Measurements from ENCODE around the gene PEX26.

Gene PEX26

GRCh38 chr22:18081416-18081815, 3.6 kb downstream of the PEX26 start:
- Histone ChIP-seq H3K4me1 (peaks cover 6% of the 10 kb centered on the region; the same call in 1 of the 2 replicates), H3K36me3 (peaks cover 52% of the 10 kb centered on the region), H3K4me3 (ENCODE audit: low read depth, low read length) (no peak overlapping the region), H3K9me3 (no peaks in the 10 kb centered on the region), H3K27me3 (no peaks in the 10 kb centered on the region)
- TF ChIP-seq CTCF (IDR thresholded peaks at IDR 0.05; ENCODE audit: low read depth, low read length) = no peak
- no peak for DNase-seq

GRCh38 chr22:18082467-18082866, 4.7 kb downstream of the PEX26 start:
- no peaks in the 10 kb centered on the region for H3K4me1 ChIP-seq
- peaks cover 58% of the 10 kb centered on the region for H3K36me3 ChIP-seq
- no peaks in the 10 kb centered on the region for H3K27me3 ChIP-seq
- H3K9me3 ChIP-seq = no peaks in the 10 kb centered on the region
- DNase-seq = no peak
- no peak overlapping the region for H3K4me3 ChIP-seq (ENCODE audit: low read depth, low read length)
- no peak for TF ChIP-seq CTCF (IDR thresholded peaks at IDR 0.05; ENCODE audit: low read depth, low read length)

- peaks cover 67% of the 10 kb centered on the region for H3K36me3 ChIP-seq
- H3K4me3 ChIP-seq (ENCODE audit: low read depth, low read length) = no peak overlapping the region
- H3K4me1 ChIP-seq = no peaks in the 10 kb centered on the region
- H3K9me3 ChIP-seq = no peaks in the 10 kb centered on the region
- no peaks in the 10 kb centered on the region for H3K27me3 ChIP-seq
- no peak for TF ChIP-seq CTCF (IDR thresholded peaks at IDR 0.05; ENCODE audit: low read depth, low read length)
- no peak for DNase-seq
Measured at GRCh38 chr22:18083406-18083805, 5.6 kb downstream of the PEX26 start.

GRCh38 chr22:18085188-18085587, 7.4 kb downstream of the PEX26 start:
- no peak for TF ChIP-seq CTCF (IDR thresholded peaks at IDR 0.05; ENCODE audit: low read depth, low read length)
- H3K36me3 ChIP-seq = peaks cover 62% of the 10 kb centered on the region
- no peaks in the 10 kb centered on the region for H3K4me1 ChIP-seq

GRCh38 chr22:18087350-18087855, 9.6 kb downstream of the PEX26 start:
- TF ChIP-seq CTCF (IDR thresholded peaks at IDR 0.05; ENCODE audit: low read depth, low read length) = no peak
- H3K36me3 ChIP-seq = peaks cover 50% of the 10 kb centered on the region
- H3K9me3 ChIP-seq = no peaks in the 10 kb centered on the region
- no peaks in the 10 kb centered on the region for H3K4me1 ChIP-seq
- H3K4me3 ChIP-seq (ENCODE audit: low read depth, low read length) = no peak overlapping the region
- DNase-seq = no peak
- H3K27me3 ChIP-seq = no peaks in the 10 kb centered on the region

More at GRCh38 chr22:18085188-18085587, 7.4 kb downstream of the PEX26 start:
- no peak for DNase-seq
- Histone ChIP-seq H3K9me3 (no peaks in the 10 kb centered on the region), H3K27me3 (no peaks in the 10 kb centered on the region), H3K4me3 (ENCODE audit: low read depth, low read length) (no peak overlapping the region)

GRCh38 chr22:18088825-18089568, 11.2 kb downstream of the PEX26 start:
- no peak for TF ChIP-seq CTCF (IDR thresholded peaks at IDR 0.05; ENCODE audit: low read depth, low read length)
- no peak for DNase-seq
- no peaks in the 10 kb centered on the region for H3K27me3 ChIP-seq
- no peaks in the 10 kb centered on the region for H3K9me3 ChIP-seq
- peaks cover 39% of the 10 kb centered on the region for H3K36me3 ChIP-seq
- no peak overlapping the region for H3K4me3 ChIP-seq (ENCODE audit: low read depth, low read length)
- no peaks in the 10 kb centered on the region for H3K4me1 ChIP-seq

All from BE2C (cell line).